Coronary artery (tissue), 2 donors: ENCODE data around the gene DQX1.

Experiments used
- DNase-seq: peaks from one replicate; pipeline ENCODE4 v3.0.0-alpha.2; 2017; ENCODE audit warnings: low spot score
- H3K27ac ChIP-seq, 2 donors: fragments of 200-600 bp; sonication (generic); one replicate each; pipeline ENCODE4 v1.5.1; 2016 to 2019
- H3K4me3 ChIP-seq: fragments of 200-600 bp; sonication (generic); 2 replicates; pipeline ENCODE4 v1.5.1; 2016; ENCODE audit warnings: mild to moderate bottlenecking, moderate library complexity
- CTCF ChIP-seq: fragments of 200-600 bp; sonication (generic); IDR thresholded peaks from one replicate; pipeline ENCODE4 v1.5.1; 2019; ENCODE audit warnings: antibody characterized with exemption

The DQX1 gene

GRCh38 chr2:74502720-74503505 is 23.1 kb downstream of the DQX1 start:
- peak; percentile 87 for DNase-seq
- peak overlapping the region; percentile 82 for H3K4me3 ChIP-seq
- TF ChIP-seq CTCF, result no peak
- peak overlapping the region; percentile 6 to 80 for H3K27ac ChIP-seq

- Histone ChIP-seq H3K4me3 (peak overlapping the region; percentile 82), H3K27ac (peak overlapping the region in 1 of 2 donors; percentile 80)
- peak; percentile 68 for DNase-seq
- TF ChIP-seq CTCF, result no peak
These were observed 23.8 kb downstream of the DQX1 start for GRCh38 chr2:74502147-74502719.

DNA sequence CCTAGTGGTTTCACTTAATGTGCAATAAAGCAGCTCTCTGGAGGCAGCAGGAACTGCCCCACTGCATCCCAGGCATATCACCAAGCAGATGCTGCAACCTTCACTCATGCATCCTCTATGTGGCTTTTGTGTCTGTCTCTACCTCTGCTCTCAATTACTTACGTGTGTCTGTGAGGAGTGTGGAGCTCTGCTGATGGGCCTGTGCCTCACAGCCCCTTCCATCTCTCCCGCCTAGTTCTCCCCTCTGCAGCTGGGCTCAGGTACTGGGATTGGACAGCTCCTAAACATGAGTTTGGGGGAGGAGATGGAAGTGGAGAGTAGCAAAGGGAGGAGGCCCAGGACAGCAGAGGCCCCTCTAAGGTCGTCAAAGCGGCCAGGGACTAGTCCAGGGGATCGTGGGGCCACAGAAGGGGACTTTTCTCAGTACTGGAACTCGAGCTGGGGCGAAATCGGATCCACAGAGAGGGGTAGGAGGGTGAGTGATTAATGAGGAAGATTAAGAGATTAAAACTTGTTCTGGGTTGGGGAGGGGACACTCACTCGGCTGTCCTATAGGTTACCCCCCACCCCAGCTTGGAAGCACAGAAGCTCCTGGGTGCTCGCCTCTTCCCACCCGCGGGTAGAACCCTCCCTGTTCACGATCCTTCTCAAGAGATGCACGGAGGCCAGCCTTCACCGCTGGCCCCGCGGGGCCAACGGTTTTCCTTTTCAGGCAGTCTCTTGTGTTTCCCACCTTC is 24.5 kb downstream of the DQX1 start:
- no peak for TF ChIP-seq CTCF
- DNase-seq, result no peak
- Histone ChIP-seq H3K27ac (no peak overlapping the region), H3K4me3 (no peak overlapping the region)

GRCh38 chr2:74500578-74500946 is 25.5 kb downstream of the DQX1 start:
- DNase-seq, result no peak
- TF ChIP-seq CTCF, result no peak
- Histone ChIP-seq H3K4me3 (no peak overlapping the region), H3K27ac (no peak overlapping the region)

DNA sequence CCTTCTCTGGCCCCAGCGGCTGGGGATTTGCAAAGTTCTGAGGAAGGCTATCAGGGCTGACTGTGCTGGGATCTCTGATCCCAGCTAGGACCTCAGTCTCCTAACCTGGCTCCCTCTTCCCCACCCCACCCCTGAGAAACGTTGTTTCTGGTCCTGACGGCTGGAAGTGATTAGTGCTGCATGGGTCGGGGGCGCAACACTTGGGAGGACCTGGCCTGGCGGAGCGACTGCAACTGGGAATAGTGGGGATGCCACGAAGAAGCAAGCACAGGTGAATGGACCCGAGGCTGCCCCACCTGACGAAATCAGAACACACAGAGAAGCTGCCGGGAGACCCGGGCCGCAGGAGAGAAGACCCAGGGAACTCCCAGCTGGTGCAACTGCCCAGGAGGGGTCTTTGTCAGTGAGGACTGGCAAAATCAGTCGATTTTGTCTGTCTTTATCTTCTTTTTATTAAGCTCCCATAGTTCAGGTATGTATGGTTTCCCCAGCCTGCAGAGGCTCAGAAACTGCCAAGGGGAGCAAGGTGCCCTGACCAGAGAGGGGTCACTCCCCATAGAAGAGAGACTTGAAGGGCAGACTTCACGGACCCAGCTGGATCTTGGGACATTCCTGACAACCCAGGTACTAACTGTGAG is 26.0 kb downstream of the DQX1 start:
- TF ChIP-seq CTCF, result no peak
- H3K4me3 ChIP-seq, result no peak overlapping the region
- no peak overlapping the region for H3K27ac ChIP-seq

GRCh38 chr2:74499267-74499939 is 26.6 kb downstream of the DQX1 start, which contains the start of gene LBX2:
TSS of gene LBX2 (minus strand) at chr2:74499603. CDS start at chr2:74499537, 66 bp downstream.
- Histone ChIP-seq H3K4me3 (peak within 1 kb of the TSS; percentile 65), H3K27ac (no peak within 1 kb of the TSS)
- no peak for TF ChIP-seq CTCF
- no peak for DNase-seq

More for the DNA sequence above, 26.0 kb downstream of the DQX1 start:
- DNase-seq, result peak; percentile 67
